ENCODE data around the gene GAREM2.

DNA sequence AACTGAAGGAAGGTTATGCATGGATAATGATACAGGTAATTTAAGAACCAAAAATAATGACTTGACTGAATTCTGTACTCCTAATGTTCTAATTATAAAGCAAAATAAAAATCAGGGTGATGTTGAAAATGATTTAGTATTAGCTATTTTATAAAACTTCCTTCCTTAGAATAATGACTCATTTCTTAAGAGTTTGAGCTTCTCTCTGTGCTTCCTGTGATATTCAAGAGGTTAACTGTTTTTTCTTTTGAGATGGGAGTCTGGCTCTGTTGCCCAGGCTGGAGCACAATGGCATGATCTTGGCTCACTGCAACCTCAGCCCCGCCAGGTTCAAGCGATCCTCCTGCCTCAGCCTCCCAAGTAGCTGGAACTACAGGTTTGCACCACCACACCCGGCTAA lies 56.7 kb downstream of the GAREM2 start:
- TF ChIP-seq CTCF (IDR thresholded peaks at IDR 0.05; ENCODE audit: insufficient read depth, low read depth, low read length) (no peak), EZH2 (IDR thresholded peaks at IDR 0.05; ENCODE audit: insufficient read depth, low read length) (no peak)
